ENCODE results near the gene CSPG5. TPM values are rescaled to one million over a fixed set of nuclear protein-coding genes. Genes with fewer than 3 reads are reported as not detected.

The CSPG5 gene
- total RNA-seq, 1 experiment from 2014 or later = 5.7 TPM

GRCh38 chr3:47541583-47542108, 37.0 kb downstream of the CSPG5 start:
- H3K4me1 ChIP-seq (ENCODE audit: insufficient read depth, low read length) = no peaks in the 10 kb centered on the region; the same call in 1 of the 2 replicates
- no peaks in the 10 kb centered on the region for H4K20me1 ChIP-seq (ENCODE audit: control insufficient read depth, insufficient read depth, insufficient read length)
- no peak overlapping the region for H3K27ac ChIP-seq (ENCODE audit: insufficient read length, low read depth, low read length)
- H3K4ac ChIP-seq (ENCODE audit: low read depth, low read length) = no peak overlapping the region
- Mint-ChIP-seq H3K4me3 (no peak overlapping the region), H3K4me1 (peaks cover 11 to 14% of the 10 kb centered on the region in 2 experiments; a peak in 3 of 4 replicates), H3K9me3 (peaks cover 0 to 2% of the 10 kb centered on the region in 2 experiments; a peak in 2 of 5 replicates), H3K27ac (peak overlapping the region in 1 of 3 experiments; percentile 46; a peak in 2 of 7 replicates), H3K36me3 (ENCODE audit: insufficient read depth in 1 of 3, low read depth in 3 of 3) (no peaks in the 10 kb centered on the region), H3K27me3 (ENCODE audit: low read depth) (no peaks in the 10 kb centered on the region; the same call in 1 of the 2 replicates)
- H3K4me2 ChIP-seq (ENCODE audit: insufficient read depth, insufficient read length, low read length) = no peak overlapping the region
- TF ChIP-seq, protein P1, sequence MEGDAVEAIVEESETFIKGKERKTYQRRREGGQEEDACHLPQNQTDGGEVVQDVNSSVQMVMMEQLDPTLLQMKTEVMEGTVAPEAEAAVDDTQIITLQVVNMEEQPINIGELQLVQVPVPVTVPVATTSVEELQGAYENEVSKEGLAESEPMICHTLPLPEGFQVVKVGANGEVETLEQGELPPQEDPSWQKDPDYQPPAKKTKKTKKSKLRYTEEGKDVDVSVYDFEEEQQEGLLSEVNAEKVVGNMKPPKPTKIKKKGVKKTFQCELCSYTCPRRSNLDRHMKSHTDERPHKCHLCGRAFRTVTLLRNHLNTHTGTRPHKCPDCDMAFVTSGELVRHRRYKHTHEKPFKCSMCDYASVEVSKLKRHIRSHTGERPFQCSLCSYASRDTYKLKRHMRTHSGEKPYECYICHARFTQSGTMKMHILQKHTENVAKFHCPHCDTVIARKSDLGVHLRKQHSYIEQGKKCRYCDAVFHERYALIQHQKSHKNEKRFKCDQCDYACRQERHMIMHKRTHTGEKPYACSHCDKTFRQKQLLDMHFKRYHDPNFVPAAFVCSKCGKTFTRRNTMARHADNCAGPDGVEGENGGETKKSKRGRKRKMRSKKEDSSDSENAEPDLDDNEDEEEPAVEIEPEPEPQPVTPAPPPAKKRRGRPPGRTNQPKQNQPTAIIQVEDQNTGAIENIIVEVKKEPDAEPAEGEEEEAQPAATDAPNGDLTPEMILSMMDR (conservative IDR thresholded peaks at IDR 0.05) = no peak
- H3K23me2 ChIP-seq (ENCODE audit: insufficient read length, low read depth, low read length, poor library complexity, severe bottlenecking) = no peaks in the 10 kb centered on the region
- H4K5ac ChIP-seq (ENCODE audit: insufficient read length, low read depth, low read length) = no peak overlapping the region
- H2BK12ac ChIP-seq (ENCODE audit: insufficient read length, low read depth, low read length) = no peak overlapping the region
- no peaks in the 10 kb centered on the region for H3K79me2 ChIP-seq (ENCODE audit: insufficient read depth, low read length)
- H2BK15ac ChIP-seq (ENCODE audit: low read depth, low read length) = no peak overlapping the region
- no peak for DNase-seq
- no peak overlapping the region for H2BK120ac ChIP-seq (ENCODE audit: low read depth, low read length, poor library complexity, severe bottlenecking)
- H3K79me1 ChIP-seq (ENCODE audit: insufficient read depth, low read depth, low read length, poor library complexity, severe bottlenecking) = no peaks in the 10 kb centered on the region
- no peaks in the 10 kb centered on the region for H3K27me3 ChIP-seq (ENCODE audit: insufficient read depth, low read length)
- no peaks in the 10 kb centered on the region for H3K9me3 ChIP-seq (ENCODE audit: control insufficient read depth, low read depth, low read length)
- H3K56ac ChIP-seq (ENCODE audit: insufficient read length, low read depth, low read length) = no peak overlapping the region
- H4K91ac ChIP-seq (ENCODE audit: insufficient read length, low read depth, low read length) = no peak overlapping the region
- no peak overlapping the region for H3K9ac ChIP-seq (ENCODE audit: extremely low read depth, insufficient read length, low read length)
- H3K23ac ChIP-seq (ENCODE audit: insufficient read length, low read depth, low read length) = no peak overlapping the region
- no peak overlapping the region for H3T11ph ChIP-seq (ENCODE audit: low read length)
- no peak overlapping the region for H4K8ac ChIP-seq (replicated peaks; ENCODE audit: insufficient read length, low read depth, low read length)
- H2BK5ac ChIP-seq (ENCODE audit: insufficient read length, low read length) = no peak overlapping the region
- no peak overlapping the region for H2AK5ac ChIP-seq (ENCODE audit: insufficient read length, low read length)
- no peak overlapping the region for H3K18ac ChIP-seq (ENCODE audit: insufficient read length, low read depth, low read length)
- H2AFZ ChIP-seq (ENCODE audit: low read length) = no peak overlapping the region
- WGBS (ENCODE audit: extremely low coverage, insufficient read length, low lambda C conversion rate) = no CpG with 5 or more reads among the region's 6 CpGs
- no peak overlapping the region for H3K14ac ChIP-seq (ENCODE audit: insufficient read depth, low read length)
- H2BK20ac ChIP-seq (ENCODE audit: low read depth, low read length, poor library complexity, severe bottlenecking) = no peak overlapping the region
